SK-N-SH (cell line): Measurements from ENCODE around the gene JAKMIP1.

ENCODE experiments used
- GATA2 ChIP-seq: sonication (generic); formaldehyde crosslinking; IDR thresholded peaks from 2 replicates; pipeline ENCODE4 v1.5.0; 2020; ENCODE audit warnings: mild to moderate bottlenecking, missing genetic modification reagents
- MAX ChIP-seq: IDR thresholded peaks from 2 replicates; pipeline ENCODE4 v1.4.0; 2012; ENCODE audit warnings: low read depth
- MXI1 ChIP-seq: IDR thresholded peaks from 2 replicates; pipeline ENCODE4 v1.6.1; 2012; ENCODE audit warnings: mild to moderate bottlenecking, low read depth, low read length, improper control_type of control experiment
- NRF1 ChIP-seq: IDR thresholded peaks from 2 replicates; pipeline ENCODE4 v1.6.1; 2012; ENCODE audit warnings: low read depth, mild to moderate bottlenecking, low read length
- POLR2AphosphoS5 ChIP-seq: IDR thresholded peaks from 2 replicates; pipeline ENCODE4 v1.6.1; 2012; ENCODE audit warnings: low read depth, low read length
- RAD21 ChIP-seq: IDR thresholded peaks from 2 replicates; pipeline ENCODE4 v1.6.1; 2012; ENCODE audit warnings: mild to moderate bottlenecking, low read length
- RCOR1 ChIP-seq: fragments of 150-350 bp; IDR thresholded peaks from 2 replicates; pipeline ENCODE4 v1.6.1; 2017; ENCODE audit warnings: antibody characterized with exemption, low read length
- REST ChIP-seq: IDR thresholded peaks from 2 replicates; pipeline ENCODE4 v1.6.1; 2012; ENCODE audit warnings: mild to moderate bottlenecking, low read depth, low read length, moderate library complexity
- TAF1 ChIP-seq: IDR thresholded peaks from 2 replicates; pipeline ENCODE4 v1.6.1; 2012; ENCODE audit warnings: low read depth, mild to moderate bottlenecking, low read length, moderate library complexity, borderline replicate concordance
- TF ChIP-seq, protein P1 (sequence below): fragments of 200-600 bp; sonication (generic); IDR thresholded peaks from 2 replicates; pipeline ENCODE4 v1.6.1; 2017; ENCODE audit warnings: antibody characterized with exemption, mild to moderate bottlenecking, moderate library complexity
- TF ChIP-seq, protein P2 (sequence below): IDR thresholded peaks from 2 replicates; pipeline ENCODE4 v1.4.0; 2012; ENCODE audit warnings: low read depth, borderline replicate concordance

DNA sequence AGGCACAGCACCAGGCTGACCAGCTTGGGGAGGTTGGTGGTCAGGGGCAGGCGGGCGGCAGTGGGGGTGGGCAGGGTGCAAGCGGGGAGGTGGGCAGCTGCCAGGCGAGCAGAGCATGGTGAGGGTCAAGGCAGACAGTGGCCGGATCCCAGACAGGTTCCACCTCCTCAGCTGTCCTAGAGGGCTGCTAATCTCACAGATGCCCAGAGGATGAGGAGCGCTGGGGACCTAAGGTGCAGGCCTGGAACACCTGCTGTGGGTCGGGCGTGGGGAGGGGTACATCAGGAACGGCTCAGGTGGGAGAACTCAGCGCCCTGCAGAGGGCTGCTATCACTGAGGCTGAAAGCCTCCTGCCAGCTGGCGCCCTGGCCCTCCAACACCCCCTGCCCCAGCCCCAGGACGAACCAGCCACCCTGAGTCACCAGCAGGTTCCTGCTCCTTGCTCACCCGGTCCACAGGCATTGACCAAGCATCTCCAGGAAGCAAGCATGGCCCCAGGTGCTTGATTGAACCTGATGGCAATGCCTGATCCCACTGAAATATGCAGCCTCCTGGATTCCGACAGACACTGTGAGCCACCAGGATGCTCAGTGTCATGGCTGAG is 153.7 kb downstream of the JAKMIP1 start:
- TF ChIP-seq POLR2AphosphoS5 (no peak), MAX (no peak), TAF1 (no peak), RAD21 (no peak), NRF1 (no peak), MXI1 (no peak), REST (no peak), GATA2 (no peak), RCOR1 (no peak)
- TF ChIP-seq, protein P1, sequence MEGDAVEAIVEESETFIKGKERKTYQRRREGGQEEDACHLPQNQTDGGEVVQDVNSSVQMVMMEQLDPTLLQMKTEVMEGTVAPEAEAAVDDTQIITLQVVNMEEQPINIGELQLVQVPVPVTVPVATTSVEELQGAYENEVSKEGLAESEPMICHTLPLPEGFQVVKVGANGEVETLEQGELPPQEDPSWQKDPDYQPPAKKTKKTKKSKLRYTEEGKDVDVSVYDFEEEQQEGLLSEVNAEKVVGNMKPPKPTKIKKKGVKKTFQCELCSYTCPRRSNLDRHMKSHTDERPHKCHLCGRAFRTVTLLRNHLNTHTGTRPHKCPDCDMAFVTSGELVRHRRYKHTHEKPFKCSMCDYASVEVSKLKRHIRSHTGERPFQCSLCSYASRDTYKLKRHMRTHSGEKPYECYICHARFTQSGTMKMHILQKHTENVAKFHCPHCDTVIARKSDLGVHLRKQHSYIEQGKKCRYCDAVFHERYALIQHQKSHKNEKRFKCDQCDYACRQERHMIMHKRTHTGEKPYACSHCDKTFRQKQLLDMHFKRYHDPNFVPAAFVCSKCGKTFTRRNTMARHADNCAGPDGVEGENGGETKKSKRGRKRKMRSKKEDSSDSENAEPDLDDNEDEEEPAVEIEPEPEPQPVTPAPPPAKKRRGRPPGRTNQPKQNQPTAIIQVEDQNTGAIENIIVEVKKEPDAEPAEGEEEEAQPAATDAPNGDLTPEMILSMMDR: no peak
- TF ChIP-seq, protein P2, sequence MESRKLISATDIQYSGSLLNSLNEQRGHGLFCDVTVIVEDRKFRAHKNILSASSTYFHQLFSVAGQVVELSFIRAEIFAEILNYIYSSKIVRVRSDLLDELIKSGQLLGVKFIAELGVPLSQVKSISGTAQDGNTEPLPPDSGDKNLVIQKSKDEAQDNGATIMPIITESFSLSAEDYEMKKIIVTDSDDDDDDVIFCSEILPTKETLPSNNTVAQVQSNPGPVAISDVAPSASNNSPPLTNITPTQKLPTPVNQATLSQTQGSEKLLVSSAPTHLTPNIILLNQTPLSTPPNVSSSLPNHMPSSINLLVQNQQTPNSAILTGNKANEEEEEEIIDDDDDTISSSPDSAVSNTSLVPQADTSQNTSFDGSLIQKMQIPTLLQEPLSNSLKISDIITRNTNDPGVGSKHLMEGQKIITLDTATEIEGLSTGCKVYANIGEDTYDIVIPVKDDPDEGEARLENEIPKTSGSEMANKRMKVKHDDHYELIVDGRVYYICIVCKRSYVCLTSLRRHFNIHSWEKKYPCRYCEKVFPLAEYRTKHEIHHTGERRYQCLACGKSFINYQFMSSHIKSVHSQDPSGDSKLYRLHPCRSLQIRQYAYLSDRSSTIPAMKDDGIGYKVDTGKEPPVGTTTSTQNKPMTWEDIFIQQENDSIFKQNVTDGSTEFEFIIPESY: no peak
